Glutamatergic neuron (in vitro differentiated cells): ENCODE results near the gene KIF24. TPM values are rescaled to one million over a fixed set of nuclear protein-coding genes. Genes with fewer than 3 reads are reported as not detected.

Experiments used
- DNase-seq: peaks from one replicate; pipeline ENCODE4 v3.0.0; 2022
- H3K27ac Mint-ChIP-seq: one replicate; pipeline ENCODE4 v1.8.0; 2020; ENCODE audit warnings: mild to moderate bottlenecking, mixed read lengths, inconsistent platforms; ENCODE audit not compliant: unreplicated experiment
- H3K27me3 Mint-ChIP-seq: one replicate; pipeline ENCODE4 v1.8.0; 2020; ENCODE audit warnings: mild to moderate bottlenecking, moderate library complexity, mixed read lengths, inconsistent platforms; ENCODE audit not compliant: unreplicated experiment
- H3K36me3 Mint-ChIP-seq: one replicate; pipeline ENCODE4 v1.8.0; 2020; ENCODE audit warnings: mild to moderate bottlenecking, mixed read lengths, inconsistent platforms; ENCODE audit not compliant: unreplicated experiment
- H3K4me1 Mint-ChIP-seq: one replicate; pipeline ENCODE4 v1.8.0; 2020; ENCODE audit warnings: mild to moderate bottlenecking, low read depth, mixed read lengths, inconsistent platforms; ENCODE audit not compliant: unreplicated experiment
- H3K4me3 Mint-ChIP-seq: one replicate; pipeline ENCODE4 v1.8.0; 2020; ENCODE audit warnings: mild to moderate bottlenecking, mixed read lengths, inconsistent platforms; ENCODE audit not compliant: unreplicated experiment
- H3K9me3 Mint-ChIP-seq: one replicate; pipeline ENCODE4 v1.8.0; 2020; ENCODE audit warnings: mild to moderate bottlenecking, moderate library complexity, mixed read lengths, inconsistent platforms; ENCODE audit not compliant: unreplicated experiment
- total RNA-seq: library from RNA; stranded (reverse); fragmentation: NEBNext Ultra II Directional; extraction: Animal tissue kit (Norgen Biotek cat#: 25700); gene quantifications from one replicate; pipeline ENCODE4 v1.2.1, GENCODE V29; 2021; ENCODE audit not compliant: unreplicated experiment
- TF ChIP-seq, protein P1 (sequence below): fragments of 200-600 bp; sonication (generic); IDR thresholded peaks from one replicate; pipeline ENCODE4 v1.5.0; 2021; ENCODE audit not compliant: partially characterized antibody, unreplicated experiment

Gene KIF24
- total RNA-seq, 1 donor from 2014 or later = 0.78 TPM

DNA sequence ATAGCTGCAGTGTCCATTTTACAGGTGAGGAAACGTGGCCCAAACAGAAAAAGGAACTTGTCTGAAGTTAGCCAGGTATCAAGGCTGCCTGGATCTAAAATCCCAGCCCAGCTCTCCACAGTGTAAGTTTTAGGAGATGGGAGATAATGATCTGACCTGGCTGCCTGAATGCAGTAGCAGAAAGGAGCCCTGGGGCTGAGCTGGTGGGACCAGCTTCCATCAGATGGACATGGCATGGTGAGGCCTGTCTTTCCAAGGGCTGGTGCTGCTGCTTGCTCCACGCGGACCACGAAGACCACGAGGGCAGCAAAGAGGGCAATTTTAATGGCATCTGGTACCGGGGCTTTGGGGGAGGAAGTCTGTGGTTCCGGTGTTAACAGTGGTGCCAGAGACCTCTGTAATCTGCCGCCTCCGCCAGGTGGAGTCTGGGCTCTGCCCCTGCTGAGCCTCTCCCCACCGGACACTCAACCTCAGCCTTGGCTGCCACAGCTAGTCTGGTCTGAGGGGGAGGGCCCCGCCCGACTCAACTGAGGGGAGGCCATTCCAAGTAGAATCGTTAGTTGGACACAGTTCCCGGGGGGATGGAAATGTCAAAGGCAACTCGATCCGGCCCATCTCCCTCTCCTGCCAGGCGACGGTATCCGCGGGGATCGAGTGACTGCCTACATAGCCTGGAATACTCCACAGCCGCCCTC is 47.0 kb upstream of the KIF24 start:
- peaks cover 15% of the 10 kb centered on the region for H3K9me3 Mint-ChIP-seq
- H3K36me3 Mint-ChIP-seq = peaks cover 9% of the 10 kb centered on the region
- H3K27me3 Mint-ChIP-seq = peaks cover 19% of the 10 kb centered on the region
- H3K27ac Mint-ChIP-seq = peak overlapping the region; percentile 76
- H3K4me1 Mint-ChIP-seq = peaks cover 18% of the 10 kb centered on the region
- TF ChIP-seq, protein P1, sequence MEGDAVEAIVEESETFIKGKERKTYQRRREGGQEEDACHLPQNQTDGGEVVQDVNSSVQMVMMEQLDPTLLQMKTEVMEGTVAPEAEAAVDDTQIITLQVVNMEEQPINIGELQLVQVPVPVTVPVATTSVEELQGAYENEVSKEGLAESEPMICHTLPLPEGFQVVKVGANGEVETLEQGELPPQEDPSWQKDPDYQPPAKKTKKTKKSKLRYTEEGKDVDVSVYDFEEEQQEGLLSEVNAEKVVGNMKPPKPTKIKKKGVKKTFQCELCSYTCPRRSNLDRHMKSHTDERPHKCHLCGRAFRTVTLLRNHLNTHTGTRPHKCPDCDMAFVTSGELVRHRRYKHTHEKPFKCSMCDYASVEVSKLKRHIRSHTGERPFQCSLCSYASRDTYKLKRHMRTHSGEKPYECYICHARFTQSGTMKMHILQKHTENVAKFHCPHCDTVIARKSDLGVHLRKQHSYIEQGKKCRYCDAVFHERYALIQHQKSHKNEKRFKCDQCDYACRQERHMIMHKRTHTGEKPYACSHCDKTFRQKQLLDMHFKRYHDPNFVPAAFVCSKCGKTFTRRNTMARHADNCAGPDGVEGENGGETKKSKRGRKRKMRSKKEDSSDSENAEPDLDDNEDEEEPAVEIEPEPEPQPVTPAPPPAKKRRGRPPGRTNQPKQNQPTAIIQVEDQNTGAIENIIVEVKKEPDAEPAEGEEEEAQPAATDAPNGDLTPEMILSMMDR = peak; percentile 15
- peak overlapping the region; percentile 88 for H3K4me3 Mint-ChIP-seq
- DNase-seq = peak; percentile 67

DNA sequence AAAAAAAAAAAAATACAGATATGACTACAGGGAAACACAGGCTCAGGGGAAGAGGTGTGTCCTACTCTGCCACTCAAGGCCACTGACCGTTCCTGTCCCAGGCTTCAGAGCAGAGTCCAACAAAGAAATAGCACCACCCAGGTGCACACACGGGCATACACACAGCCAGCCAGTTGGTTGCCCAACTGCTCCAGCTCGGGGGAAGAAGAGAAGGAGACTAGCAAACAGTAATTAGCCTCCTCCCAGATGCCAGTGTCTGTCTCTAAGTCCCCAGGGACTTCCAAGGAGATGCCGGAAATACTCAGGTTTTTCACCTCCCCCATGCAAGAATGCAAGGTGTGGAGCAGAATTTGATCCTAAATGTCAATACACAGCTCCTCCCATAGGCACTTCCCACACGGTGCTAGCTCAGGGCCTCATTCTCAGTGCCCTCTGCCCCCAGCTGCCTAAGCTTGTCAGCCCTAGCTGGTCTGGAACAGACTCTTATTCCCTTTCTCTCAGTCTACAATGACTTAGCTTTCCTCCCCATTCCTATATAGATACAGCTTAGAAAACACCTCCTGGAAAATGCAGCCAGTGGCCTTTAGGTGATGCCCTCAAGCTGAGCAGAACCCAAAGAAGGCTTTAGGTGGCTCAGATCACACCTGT is 46.0 kb upstream of the KIF24 start:
- H3K4me3 Mint-ChIP-seq = peak overlapping the region; percentile 88
- H3K27me3 Mint-ChIP-seq = peaks cover 18% of the 10 kb centered on the region
- H3K36me3 Mint-ChIP-seq = peaks cover 13% of the 10 kb centered on the region
- peak overlapping the region; percentile 59 for H3K27ac Mint-ChIP-seq
- DNase-seq = no peak
- H3K4me1 Mint-ChIP-seq = peaks cover 16% of the 10 kb centered on the region
- H3K9me3 Mint-ChIP-seq = peaks cover 15% of the 10 kb centered on the region
- TF ChIP-seq, protein P1 = no peak

DNA sequence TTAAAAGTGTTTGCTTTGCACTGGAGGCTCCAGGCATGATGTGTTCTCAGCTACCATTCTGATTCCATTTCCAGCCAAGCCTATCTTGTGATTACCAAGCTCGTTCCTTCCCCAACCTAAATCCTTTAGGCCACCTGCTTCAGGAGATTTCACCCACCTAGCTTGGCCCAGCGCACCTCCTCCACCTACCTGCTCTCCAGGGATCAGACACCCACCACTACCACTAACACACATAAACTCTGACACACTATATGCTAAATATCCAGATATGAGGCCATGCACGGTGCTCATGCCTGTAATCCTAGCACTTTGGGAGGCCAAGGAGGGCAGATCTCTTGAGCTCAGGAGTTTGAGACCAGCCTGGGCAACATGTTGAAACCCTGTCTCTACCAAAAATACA is 45.3 kb upstream of the KIF24 start:
- no peak for DNase-seq
- Mint-ChIP-seq H3K4me3 (peak overlapping the region; percentile 18), H3K27ac (no peak overlapping the region), H3K27me3 (peaks cover 18% of the 10 kb centered on the region), H3K4me1 (peaks cover 13% of the 10 kb centered on the region), H3K9me3 (peaks cover 11% of the 10 kb centered on the region), H3K36me3 (peaks cover 15% of the 10 kb centered on the region)
- TF ChIP-seq, protein P1 = no peak

DNA sequence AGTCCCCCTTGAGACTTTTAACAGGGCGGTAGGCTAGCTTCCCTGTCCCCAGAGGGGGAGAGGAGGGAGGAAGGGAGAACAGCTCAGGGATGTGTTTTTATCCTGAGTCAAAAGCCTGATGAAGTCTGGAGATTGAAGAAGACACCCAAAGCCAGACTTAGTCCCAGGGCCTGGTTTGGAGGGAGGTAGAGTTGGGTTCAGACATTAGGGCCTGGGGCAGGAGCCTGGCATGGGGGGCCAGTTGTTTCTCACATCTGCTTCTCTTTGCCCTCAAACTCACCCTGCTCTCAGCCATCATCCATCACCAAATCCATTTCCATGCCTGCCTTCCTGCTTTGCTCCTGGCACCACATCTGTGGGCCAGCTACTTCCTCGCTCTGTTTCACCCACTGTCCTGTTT is 44.7 kb upstream of the KIF24 start:
- Mint-ChIP-seq H3K4me3 (no peak overlapping the region), H3K27me3 (peaks cover 18% of the 10 kb centered on the region), H3K4me1 (peaks cover 13% of the 10 kb centered on the region), H3K36me3 (peaks cover 20% of the 10 kb centered on the region), H3K27ac (no peak overlapping the region), H3K9me3 (peaks cover 11% of the 10 kb centered on the region)
- TF ChIP-seq, protein P1 = no peak
- DNase-seq = no peak

DNA sequence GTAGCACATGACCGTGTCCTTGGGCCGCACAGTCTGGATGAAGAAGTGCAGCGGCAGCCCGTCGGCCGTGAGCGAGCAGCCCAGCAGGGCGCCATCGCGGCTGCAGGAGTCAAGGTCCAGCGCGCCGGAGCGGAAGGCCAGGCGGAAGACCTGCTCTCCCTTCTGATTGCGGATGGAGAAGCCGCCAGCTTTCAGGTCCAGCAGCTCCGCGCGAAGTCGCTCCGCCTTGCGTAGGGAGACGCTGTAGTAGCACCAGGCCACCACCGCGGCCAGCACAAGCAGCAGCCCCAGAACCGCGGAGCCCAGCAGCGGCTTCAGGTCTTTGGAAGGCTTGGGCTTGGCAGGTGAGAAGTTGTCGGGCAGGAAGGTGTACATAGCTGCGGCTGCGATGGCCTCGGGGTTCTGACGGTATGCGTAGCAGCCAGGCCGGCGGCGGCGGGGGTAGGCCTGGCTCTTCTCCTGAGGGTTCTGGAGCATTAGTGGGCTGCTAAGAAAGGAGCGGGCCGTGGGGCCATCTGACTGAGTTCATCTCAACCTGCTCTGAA is 43.5 kb upstream of the KIF24 start:
- peaks cover 6% of the 10 kb centered on the region for H3K9me3 Mint-ChIP-seq
- peaks cover 14% of the 10 kb centered on the region for H3K27me3 Mint-ChIP-seq
- no peak overlapping the region for H3K27ac Mint-ChIP-seq
- TF ChIP-seq, protein P1 = no peak
- H3K4me1 Mint-ChIP-seq = peaks cover 13% of the 10 kb centered on the region
- DNase-seq = no peak
- H3K36me3 Mint-ChIP-seq = peaks cover 26% of the 10 kb centered on the region
- H3K4me3 Mint-ChIP-seq = no peak overlapping the region
